HCT116 (cell line): ENCODE data around the gene MXD3. TPM values are rescaled to one million over a fixed set of nuclear protein-coding genes. Genes with fewer than 3 reads are reported as not detected.

Experiments used
- ATAC-seq: fragments of 200-7000 bp; cut with Tn5 transposase; 2 replicates; pipeline ENCODE4 v1.9.1; 2020; ENCODE audit warnings: mild to moderate bottlenecking, moderate library complexity
- BruUV-seq: library from RNA; stranded (reverse); fragments of 400-500 nt; replicated peaks from 2 replicates; lab custom pipeline; 2021; lab: Mats Ljungman, UMichigan
- CTCF ChIA-PET: fragments of 300-600 bp; sonication (Branson Sonifier 250); formaldehyde crosslinking; loops from one replicate; lab custom pipeline; 2021; ENCODE audit warnings: antibody characterized with exemption; lab: Charles Lee
- POLR2A ChIA-PET: fragments of 300-600, 350-600 bp; sonication (Branson Sonifier 250); formaldehyde crosslinking; loops from one replicate; lab custom pipeline; 2021; ENCODE audit warnings: antibody characterized with exemption; lab: Charles Lee
- RAD21 ChIA-PET, 2 experiments: fragments of 300-600 bp; sonication (Branson Sonifier 250); formaldehyde crosslinking; loops; one replicate each; lab custom pipeline; 2023; ENCODE audit warnings: low total read pairs in 2 of 2; ENCODE audit not compliant: uncharacterized antibody in 2 of 2, unreplicated experiment in 2 of 2, low non-redundant PET in 1 of 2; lab: Charles Lee
- DNase-seq: peaks from one replicate; pipeline ENCODE4 v3.0.0-alpha.2; 2010; ENCODE audit warnings: low read depth, low spot score
- H2AFZ ChIP-seq: fragments of 200-600 bp; shearing (Covaris generic), sonication (generic); 2 replicates; pipeline ENCODE4 v1.6.1; 2017; ENCODE audit warnings: low read depth, mixed run types, mixed read lengths, antibody characterized with exemption, low read length; ENCODE audit not compliant: poor library complexity, severe bottlenecking
- H3K27ac ChIP-seq: 2 replicates; pipeline ENCODE4 v1.5.1; 2012; ENCODE audit warnings: low read depth, low read length
- H3K27me3 ChIP-seq: fragments of 200-600 bp; sonication (generic); 2 replicates; pipeline ENCODE4 v1.6.1; 2016; ENCODE audit warnings: mixed run types, low read length, mixed read lengths; ENCODE audit not compliant: insufficient read depth
- H3K36me3 ChIP-seq, 2 experiments: fragments of 200-500 bp in 1 of 2; fragments of 200-600 bp in 1 of 2; sonication (Bioruptor generic) in 1 of 2; sonication (generic) in 1 of 2; 2 replicates each; pipeline versions ENCODE4 v1.5.1 to v1.6.1; 2014 to 2016; ENCODE audit warnings: low read length in 2 of 2, inconsistent platforms in 1 of 2, mixed read lengths in 1 of 2, mixed run types in 1 of 2; ENCODE audit not compliant: insufficient read depth in 2 of 2, control insufficient read depth in 1 of 2
- H3K4me1 ChIP-seq, 2 experiments: fragments of 200-600 bp in 1 of 2; sonication (generic) in 1 of 2; 2 replicates each; pipeline versions ENCODE4 v1.5.1 to v1.6.1; 2012 to 2017; ENCODE audit warnings: low read length in 2 of 2, inconsistent platforms in 1 of 2, mild to moderate bottlenecking in 1 of 2, mixed read lengths in 1 of 2, mixed run types in 1 of 2, moderate library complexity in 1 of 2; ENCODE audit not compliant: insufficient read depth in 2 of 2, control insufficient read depth in 1 of 2
- H3K4me2 ChIP-seq: fragments of 200-600 bp; sonication (generic); 2 replicates; pipeline ENCODE4 v1.6.1; 2017; ENCODE audit warnings: mixed run types, low read length, mixed read lengths
- H3K4me3 ChIP-seq, 2 experiments: fragments of 200-600 bp in 1 of 2; sonication (generic) in 1 of 2; replicated peaks in 1 of 2; 2 replicates each; pipeline ENCODE4 v1.5.1; 2011 to 2016; ENCODE audit warnings: low read length in 2 of 2, control low read depth in 1 of 2, low read depth in 1 of 2, mild to moderate bottlenecking in 1 of 2, mixed read lengths in 1 of 2, mixed run types in 1 of 2
- H3K79me2 ChIP-seq: fragments of 200-600 bp; sonication (generic); 2 replicates; pipeline ENCODE4 v1.6.1; 2017; ENCODE audit warnings: mild to moderate bottlenecking, mixed run types, low read length, moderate library complexity, mixed read lengths; ENCODE audit not compliant: insufficient read depth
- H3K9ac ChIP-seq: fragments of 200-600 bp; sonication (generic); 2 replicates; pipeline ENCODE4 v1.6.1; 2016; ENCODE audit warnings: low read length, mixed read lengths
- H3K9me2 ChIP-seq: fragments of 200-600 bp; sonication (generic), shearing (Covaris generic); 2 replicates; pipeline ENCODE4 v1.6.1; 2017; ENCODE audit warnings: mixed run types, mild to moderate bottlenecking, moderate library complexity; ENCODE audit not compliant: insufficient read depth
- H3K9me3 ChIP-seq, 2 experiments: fragments of 200-500 bp in 1 of 2; fragments of 200-600 bp in 1 of 2; sonication (Bioruptor generic) in 1 of 2; sonication (generic) in 1 of 2; 2 replicates each; pipeline ENCODE4 v1.6.1; 2014 to 2017; ENCODE audit warnings: low read length in 2 of 2, mixed read lengths in 2 of 2, inconsistent platforms in 1 of 2, low read depth in 1 of 2, mild to moderate bottlenecking in 1 of 2, mixed run types in 1 of 2, moderate library complexity in 1 of 2; ENCODE audit not compliant: control insufficient read depth in 1 of 2, insufficient read depth in 1 of 2
- H4K20me1 ChIP-seq: fragments of 200-600 bp; sonication (generic), shearing (Covaris generic); 2 replicates; pipeline ENCODE4 v1.6.1; 2017; ENCODE audit warnings: mixed run types, mild to moderate bottlenecking, moderate library complexity; ENCODE audit not compliant: insufficient read depth
- ATF3 ChIP-seq: IDR thresholded peaks from 2 replicates; pipeline ENCODE4 v1.6.1; 2012
- CBX3 ChIP-seq: IDR thresholded peaks from 2 replicates; pipeline ENCODE4 v1.6.1; 2012; ENCODE audit warnings: low read depth
- REST ChIP-seq: IDR thresholded peaks from 2 replicates; pipeline ENCODE4 v1.6.1; 2012; ENCODE audit warnings: low read depth
- SP1 ChIP-seq: IDR thresholded peaks from 2 replicates; pipeline ENCODE4 v1.6.1; 2012; ENCODE audit warnings: low read depth
- SRF ChIP-seq: IDR thresholded peaks from 2 replicates; pipeline ENCODE4 v1.6.1; 2012; ENCODE audit warnings: low read depth
- YY1 ChIP-seq: IDR thresholded peaks from 2 replicates; pipeline ENCODE4 v1.6.1; 2011; ENCODE audit warnings: low read length, low read depth, moderate library complexity, mild to moderate bottlenecking; ENCODE audit not compliant: insufficient replicate concordance; ENCODE audit errors: extremely low read depth
- ZNF274 ChIP-seq: fragments of 200-500 bp; sonication (Bioruptor generic); IDR thresholded peaks from 2 replicates; pipeline ENCODE4 v1.6.1; 2014; ENCODE audit warnings: mild to moderate bottlenecking, low read depth, low read length, inconsistent platforms
- intact Hi-C: fragments of 100-400 bp; cut with micrococcal nuclease; formaldehyde crosslinking; loops from 2 replicates; pipeline ENCODE4 v1.10.0; 2022
- total RNA-seq: library from RNA; stranded (reverse); gene quantifications from one replicate; pipeline ENCODE4 v1.2.1, GENCODE V29; 2021; ENCODE audit not compliant: unreplicated experiment
- TF ChIP-seq, protein P1 (sequence below), 3 experiments: fragments of 200-600 bp in 1 of 3; sonication (generic) in 1 of 3; IDR thresholded peaks in 2 of 3; conservative IDR thresholded peaks in 1 of 3; 2 replicates each; pipeline ENCODE4 v1.5.1; 2012 to 2017; ENCODE audit warnings: low read depth in 2 of 3, low read length in 2 of 3, antibody characterized with exemption in 1 of 3, borderline replicate concordance in 1 of 3, control low read depth in 1 of 3, mild to moderate bottlenecking in 1 of 3, mixed read lengths in 1 of 3, mixed run types in 1 of 3, moderate library complexity in 1 of 3; ENCODE audit not compliant: insufficient read depth in 1 of 3
- TF ChIP-seq, protein P2 (sequence below): IDR thresholded peaks from 2 replicates; pipeline ENCODE4 v1.6.1; 2011; ENCODE audit warnings: mild to moderate bottlenecking, low read length, moderate library complexity; ENCODE audit not compliant: insufficient replicate concordance; ENCODE audit errors: extremely low read depth

Gene MXD3
- total RNA-seq, 1 experiment from 2014 or later = 37.6 TPM

- Histone ChIP-seq H3K4me3 (peak overlapping the region; percentile 44 to 87), H3K27me3 (no peaks in the 10 kb centered on the region), H3K4me1 (peaks cover 18 to 45% of the 10 kb centered on the region in 2 experiments), H3K27ac (peak overlapping the region; percentile 82), H3K79me2 (no peaks in the 10 kb centered on the region), H3K9me3 (no peaks in the 10 kb centered on the region), H3K9me2 (no peaks in the 10 kb centered on the region), H3K9ac (peak overlapping the region; percentile 87), H4K20me1 (no peaks in the 10 kb centered on the region), H3K4me2 (peak overlapping the region; percentile 79), H2AFZ (no peak overlapping the region), H3K36me3 (no peaks in the 10 kb centered on the region)
- ChIA-PET CTCF (interaction anchor here (0.7 to 1.5 kb wide), 4 partner anchors 56 to 182 kb away, joined by 3 to 7 read pairs (median 4); no protein-coding TSS in a partner anchor), RAD21 (interaction anchor here in 1 of 2 experiments (1.0 kb wide), 1 partner anchor 199 kb away, joined by 5 read pairs; no protein-coding TSS in a partner anchor), POLR2A (interaction anchor here (0.6 to 1.0 kb wide), 3 partner anchors 55 to 185 kb away, joined by 3 to 8 read pairs (median 5); partner anchors contain the start of genes GRK6 and PDLIM7)
- ATAC-seq (peak; percentile 44), DNase-seq (peak; percentile 51)
- TF ChIP-seq, protein P1, sequence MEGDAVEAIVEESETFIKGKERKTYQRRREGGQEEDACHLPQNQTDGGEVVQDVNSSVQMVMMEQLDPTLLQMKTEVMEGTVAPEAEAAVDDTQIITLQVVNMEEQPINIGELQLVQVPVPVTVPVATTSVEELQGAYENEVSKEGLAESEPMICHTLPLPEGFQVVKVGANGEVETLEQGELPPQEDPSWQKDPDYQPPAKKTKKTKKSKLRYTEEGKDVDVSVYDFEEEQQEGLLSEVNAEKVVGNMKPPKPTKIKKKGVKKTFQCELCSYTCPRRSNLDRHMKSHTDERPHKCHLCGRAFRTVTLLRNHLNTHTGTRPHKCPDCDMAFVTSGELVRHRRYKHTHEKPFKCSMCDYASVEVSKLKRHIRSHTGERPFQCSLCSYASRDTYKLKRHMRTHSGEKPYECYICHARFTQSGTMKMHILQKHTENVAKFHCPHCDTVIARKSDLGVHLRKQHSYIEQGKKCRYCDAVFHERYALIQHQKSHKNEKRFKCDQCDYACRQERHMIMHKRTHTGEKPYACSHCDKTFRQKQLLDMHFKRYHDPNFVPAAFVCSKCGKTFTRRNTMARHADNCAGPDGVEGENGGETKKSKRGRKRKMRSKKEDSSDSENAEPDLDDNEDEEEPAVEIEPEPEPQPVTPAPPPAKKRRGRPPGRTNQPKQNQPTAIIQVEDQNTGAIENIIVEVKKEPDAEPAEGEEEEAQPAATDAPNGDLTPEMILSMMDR (IDR thresholded peaks at IDR 0.05 in 2 of 3, conservative IDR thresholded peaks at IDR 0.05 in 1 of 3; ENCODE audit: borderline replicate concordance in 1 of 3, insufficient read depth in 1 of 3, low read depth in 2 of 3, low read length in 2 of 3) = peak in 1 of 3 experiments; percentile 27; a peak in 2 of 6 replicates
- no peak for TF ChIP-seq SP1
- intact Hi-C loops = loop anchor here (5.0 kb wide), 1 partner anchor 185 kb away; the partner anchor contains the start of gene PDLIM7
- TSS peak; percentile 79 for BruUV-seq
These were observed 1.0 kb upstream of the MXD3 start for GRCh38 chr5:177312649-177313181.

DNA sequence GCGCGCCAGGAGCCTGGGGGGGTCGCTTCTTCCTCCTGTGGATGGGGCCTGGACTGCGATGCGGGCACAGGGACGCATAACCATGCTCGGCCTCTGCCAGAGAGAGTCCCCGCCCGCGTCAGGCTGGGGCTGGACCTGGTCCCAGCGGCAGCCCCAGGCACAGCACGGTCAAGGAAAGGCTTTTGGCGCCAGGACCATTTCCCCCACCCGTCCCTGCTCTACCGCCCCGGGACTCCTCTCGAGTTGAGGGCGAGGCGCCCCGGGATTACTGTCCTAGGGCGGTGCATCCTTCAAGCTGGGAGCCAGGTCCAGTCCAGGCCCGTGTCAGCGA lies 341 bp downstream of the MXD3 start:
- no peaks in the 10 kb centered on the region for H3K27me3 ChIP-seq
- H3K4me1 ChIP-seq = peaks cover 18 to 45% of the 10 kb centered on the region in 2 experiments
- H2AFZ ChIP-seq = no peak overlapping the region
- H3K27ac ChIP-seq = peak overlapping the region; percentile 82
- CTCF ChIA-PET = interaction anchor here (1.5 kb wide), 1 partner anchor 92 kb away, joined by 4 read pairs; no protein-coding TSS in a partner anchor
- H3K4me3 ChIP-seq = peak overlapping the region; percentile 82 to 87
- BruUV-seq = no TSS peak
- H3K36me3 ChIP-seq = 0 out of 4 replicates have a peak, but pooled peaks cover 0 to 5% of the 10 kb centered on the region in 2 experiments
- POLR2A ChIA-PET = interaction anchor here (1.2 kb wide), 1 partner anchor 59 kb away, joined by 4 read pairs; no protein-coding TSS in a partner anchor
- H3K9me3 ChIP-seq = no peaks in the 10 kb centered on the region
- peak overlapping the region; percentile 79 for H3K4me2 ChIP-seq
- H3K79me2 ChIP-seq = no peaks in the 10 kb centered on the region; the same call in 1 of the 2 replicates
- DNase-seq = no peak
- no peaks in the 10 kb centered on the region for H4K20me1 ChIP-seq
- peak; percentile 12 for ATAC-seq
- no peaks in the 10 kb centered on the region for H3K9me2 ChIP-seq
- peak overlapping the region; percentile 87 for H3K9ac ChIP-seq
- intact Hi-C loops = loop anchor here (5.0 kb wide), 1 partner anchor 186 kb away; the partner anchor contains the start of gene PDLIM7
- RAD21 ChIA-PET = no interaction called here
- TF ChIP-seq CBX3 (no peak), ATF3 (no peak), ZNF274 (no peak), YY1 (no peak), REST (no peak), SRF (no peak)
- TF ChIP-seq, protein P2, sequence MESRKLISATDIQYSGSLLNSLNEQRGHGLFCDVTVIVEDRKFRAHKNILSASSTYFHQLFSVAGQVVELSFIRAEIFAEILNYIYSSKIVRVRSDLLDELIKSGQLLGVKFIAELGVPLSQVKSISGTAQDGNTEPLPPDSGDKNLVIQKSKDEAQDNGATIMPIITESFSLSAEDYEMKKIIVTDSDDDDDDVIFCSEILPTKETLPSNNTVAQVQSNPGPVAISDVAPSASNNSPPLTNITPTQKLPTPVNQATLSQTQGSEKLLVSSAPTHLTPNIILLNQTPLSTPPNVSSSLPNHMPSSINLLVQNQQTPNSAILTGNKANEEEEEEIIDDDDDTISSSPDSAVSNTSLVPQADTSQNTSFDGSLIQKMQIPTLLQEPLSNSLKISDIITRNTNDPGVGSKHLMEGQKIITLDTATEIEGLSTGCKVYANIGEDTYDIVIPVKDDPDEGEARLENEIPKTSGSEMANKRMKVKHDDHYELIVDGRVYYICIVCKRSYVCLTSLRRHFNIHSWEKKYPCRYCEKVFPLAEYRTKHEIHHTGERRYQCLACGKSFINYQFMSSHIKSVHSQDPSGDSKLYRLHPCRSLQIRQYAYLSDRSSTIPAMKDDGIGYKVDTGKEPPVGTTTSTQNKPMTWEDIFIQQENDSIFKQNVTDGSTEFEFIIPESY = no peak
